Measurements from ENCODE around the gene FAIM2.
A peak's percentile ranks its signal among the peaks of the same experiment; 100 is the strongest.

FAIM2 gene

DNA sequence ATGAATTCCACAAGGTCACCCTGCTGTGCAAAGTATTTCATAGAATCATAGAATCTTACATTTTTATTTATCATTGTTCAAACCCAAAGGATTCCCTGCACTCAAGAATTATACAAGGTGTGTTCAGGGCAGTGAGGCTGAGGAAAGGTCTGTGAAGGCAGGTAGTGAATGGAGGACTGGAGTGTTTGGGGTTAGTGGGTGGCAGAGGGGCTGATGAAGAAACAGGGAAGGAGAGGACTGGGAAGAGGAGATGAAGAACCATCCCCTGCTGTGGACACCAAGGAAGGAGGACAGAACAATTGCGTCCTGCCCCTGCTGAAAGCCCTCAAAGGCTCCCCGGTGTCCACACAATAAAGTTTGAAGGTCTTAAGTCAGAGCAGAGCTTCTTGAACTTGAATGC is 50.0 kb downstream of the FAIM2 start:
- no peak for DNase-seq

- no peak for DNase-seq
Observed at GRCh38 chr12:49847161-49847560, 56.5 kb downstream of the FAIM2 start.

- no peak for DNase-seq
Observed at GRCh38 chr12:49846032-49846431, 57.7 kb downstream of the FAIM2 start.

GRCh38 chr12:49843876-49844437 is 59.7 kb downstream of the FAIM2 start:
- DNase-seq: no peak

GRCh38 chr12:49843411-49843810 is 60.3 kb downstream of the FAIM2 start:
- no peak for DNase-seq

DNA sequence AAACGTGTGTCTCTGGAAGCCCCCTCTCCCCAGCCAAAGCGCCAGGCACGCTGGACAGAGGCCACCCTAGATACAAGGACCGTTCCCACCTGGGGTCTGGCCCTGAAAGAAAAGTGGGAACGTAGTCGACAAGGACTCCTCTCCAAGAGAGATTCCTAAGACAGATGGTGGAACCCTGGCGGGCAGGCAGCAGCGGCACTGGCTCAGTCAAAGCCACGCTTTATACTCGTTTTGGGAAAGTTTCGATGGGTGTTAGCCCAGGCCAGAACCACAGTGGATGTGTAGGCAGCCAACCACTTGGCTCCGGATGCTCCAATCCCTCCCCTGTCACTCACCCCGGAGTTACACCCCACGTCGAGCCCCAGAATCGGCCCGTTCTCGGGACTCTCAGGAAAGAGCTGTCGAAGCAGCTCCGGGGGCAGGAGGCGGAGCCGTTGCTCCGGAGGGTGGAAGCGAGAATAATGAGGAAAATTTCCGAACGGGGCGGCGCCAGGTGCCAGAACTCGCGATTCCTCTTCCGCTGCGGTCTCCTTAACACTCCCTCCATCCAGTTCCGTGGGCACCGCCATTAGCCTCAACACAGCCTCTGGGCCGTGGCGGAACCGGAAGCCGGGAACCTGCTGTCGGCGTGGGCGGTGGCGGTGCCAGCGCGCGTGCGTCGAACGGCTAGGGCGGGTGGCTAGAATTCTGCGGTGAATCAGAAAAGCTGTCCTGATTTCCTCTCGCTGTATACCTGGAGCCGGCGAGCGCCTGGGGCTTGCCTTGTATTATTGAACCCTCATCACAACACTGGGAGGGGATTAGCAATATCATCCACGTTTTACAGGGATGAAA is 61.0 kb downstream of the FAIM2 start, which contains the start of gene BCDIN3D:
TSS of gene BCDIN3D (minus strand) at position 588 of the 834 bp plus-strand sequence. CDS start at position 569, 19 bp downstream.
- peak; percentile 72 for DNase-seq

DNA sequence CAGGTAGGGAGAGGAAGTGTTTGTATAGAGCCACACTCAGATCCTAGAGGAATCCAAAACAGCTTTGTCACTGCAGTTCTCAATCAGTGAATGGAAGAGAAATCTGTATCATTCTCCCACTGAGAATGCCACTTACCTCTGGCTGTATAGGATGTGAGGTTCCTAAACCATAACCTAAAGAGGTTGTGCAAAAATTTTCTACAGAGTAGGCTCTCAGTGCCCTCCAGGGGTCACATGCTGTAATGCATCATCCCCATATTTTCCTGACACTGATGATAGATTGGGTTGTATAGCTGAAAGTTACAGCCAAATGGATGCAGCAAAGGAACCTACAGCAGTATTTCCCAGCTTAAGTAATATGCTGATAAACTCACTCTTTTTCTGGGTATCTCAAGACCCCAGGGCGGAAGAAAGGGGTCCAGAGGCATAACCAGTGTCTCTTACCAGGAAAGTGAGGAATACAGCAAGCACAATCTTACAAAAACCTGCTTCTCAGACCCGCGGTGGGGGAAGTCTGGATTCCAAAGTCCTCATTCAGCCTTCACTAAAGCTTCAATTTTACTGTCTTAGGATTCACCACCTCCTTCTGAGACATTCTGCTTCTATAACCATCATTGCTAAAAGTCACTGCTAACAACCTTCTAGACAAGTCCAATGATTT is 64.6 kb downstream of the FAIM2 start:
- DNase-seq: no peak

DNA sequence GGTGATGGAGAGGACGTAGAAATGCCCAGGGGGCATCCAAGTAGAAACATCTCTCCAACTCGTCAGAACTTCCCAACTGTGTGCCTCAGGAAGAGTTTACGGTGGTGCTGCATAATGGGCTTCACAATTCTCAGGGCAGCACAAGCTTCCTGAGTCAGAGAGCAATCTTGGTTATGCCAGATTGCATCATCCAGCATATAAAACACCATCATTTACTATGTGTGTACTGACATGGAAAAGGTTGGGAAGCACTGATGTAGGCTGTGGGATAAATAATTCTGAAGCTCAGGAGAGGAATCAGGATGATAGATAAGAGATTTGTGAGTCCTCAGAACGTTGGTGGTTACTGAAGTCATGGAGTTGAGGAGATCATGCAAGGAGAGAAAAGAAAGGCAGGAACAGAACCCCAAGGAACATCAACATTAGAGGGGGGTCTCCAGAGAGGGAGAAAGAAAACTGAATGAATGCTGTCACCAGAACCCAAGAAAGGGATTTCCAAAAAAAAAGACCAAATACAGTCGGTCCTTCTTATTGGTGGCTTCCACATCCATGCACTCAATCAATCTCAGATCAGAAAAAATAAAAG is 70.8 kb downstream of the FAIM2 start:
- no peak for DNase-seq

GRCh38 chr12:49831717-49832116 is 72.0 kb downstream of the FAIM2 start:
- no peak for DNase-seq

DNA sequence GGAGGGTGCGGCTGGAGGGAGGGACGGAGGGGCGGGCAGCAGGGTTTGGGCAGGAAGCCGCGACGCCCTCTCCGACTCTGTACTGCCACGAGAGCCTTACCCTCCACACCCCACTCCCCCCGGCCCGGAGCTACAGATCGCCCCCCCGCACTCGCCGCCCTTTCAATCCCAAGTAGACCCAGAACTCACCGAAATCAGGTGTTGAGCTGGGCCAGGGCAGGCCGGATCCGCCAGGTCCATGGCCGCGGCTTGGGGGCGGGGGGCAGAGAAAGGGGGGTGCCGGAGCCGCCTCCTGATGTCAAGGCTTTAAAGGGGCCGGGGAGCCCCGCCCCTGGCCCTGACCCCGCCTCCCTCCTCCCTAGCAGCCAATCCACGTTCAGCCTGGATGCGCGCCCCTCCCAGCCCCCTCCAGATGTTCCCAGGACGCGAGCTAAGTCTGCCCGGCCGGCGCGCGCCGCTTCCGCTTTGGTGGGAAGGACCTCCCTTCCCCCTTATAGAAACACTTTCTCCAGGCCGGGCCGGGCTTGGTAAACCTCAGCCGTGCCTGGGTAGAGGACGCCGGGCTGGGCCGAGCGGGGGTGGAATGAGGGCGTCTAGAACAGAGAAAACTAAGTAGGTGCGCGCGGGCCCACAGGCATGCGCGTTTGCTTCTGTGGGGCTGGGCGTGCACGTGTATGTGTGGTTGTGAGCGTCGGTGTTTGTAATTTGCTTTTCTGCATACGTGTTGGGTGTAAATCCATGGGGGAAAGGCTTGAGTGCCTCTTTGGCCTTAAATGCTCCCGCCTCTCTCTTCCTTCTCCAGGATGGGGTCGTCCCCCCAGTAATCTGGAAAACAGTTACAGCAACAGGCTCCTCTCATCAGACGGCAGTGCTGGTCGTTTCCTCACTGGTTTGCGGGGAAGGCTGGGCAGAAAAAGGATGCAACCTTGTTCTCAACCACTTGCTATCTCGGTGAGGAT is 75.3 kb downstream of the FAIM2 start, which contains the start of gene NCKAP5L:
TSS of gene NCKAP5L (minus strand) at position 281 of the 959 bp plus-strand sequence. CDS start 24,369 bp downstream, outside the sequence.
- DNase-seq: peak; percentile 71

- no peak for DNase-seq
Observed at GRCh38 chr12:49827401-49828099, 76.2 kb downstream of the FAIM2 start.

GRCh38 chr12:49827051-49827400 is 76.7 kb downstream of the FAIM2 start:
- DNase-seq: no peak

- DNase-seq: no peak
Observed at GRCh38 chr12:49825971-49826421, 77.7 kb downstream of the FAIM2 start.

- DNase-seq: no peak
Observed at GRCh38 chr12:49825360-49825970, 78.2 kb downstream of the FAIM2 start.

DNA sequence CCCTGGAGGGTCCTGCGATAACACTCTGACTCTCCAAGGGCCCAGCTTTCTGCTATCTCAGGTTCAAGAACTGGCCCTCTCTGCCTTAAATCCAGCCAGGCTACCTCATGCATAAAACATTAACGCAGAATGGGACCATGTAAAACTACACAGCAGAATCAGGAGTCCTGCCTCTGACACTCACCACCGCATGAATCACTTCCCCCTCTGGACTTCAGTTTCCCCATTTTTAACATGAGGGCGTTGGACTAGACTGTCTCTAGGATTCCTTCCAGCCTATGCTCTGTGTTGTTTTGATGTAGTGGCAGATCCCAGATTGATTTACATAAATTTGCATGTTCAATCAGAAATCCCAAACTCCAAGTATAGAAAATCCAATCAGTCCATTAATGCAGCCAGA is 78.8 kb downstream of the FAIM2 start:
- no peak for DNase-seq

- no peak for DNase-seq
Observed at GRCh38 chr12:49824416-49824815, 79.3 kb downstream of the FAIM2 start.

DNA sequence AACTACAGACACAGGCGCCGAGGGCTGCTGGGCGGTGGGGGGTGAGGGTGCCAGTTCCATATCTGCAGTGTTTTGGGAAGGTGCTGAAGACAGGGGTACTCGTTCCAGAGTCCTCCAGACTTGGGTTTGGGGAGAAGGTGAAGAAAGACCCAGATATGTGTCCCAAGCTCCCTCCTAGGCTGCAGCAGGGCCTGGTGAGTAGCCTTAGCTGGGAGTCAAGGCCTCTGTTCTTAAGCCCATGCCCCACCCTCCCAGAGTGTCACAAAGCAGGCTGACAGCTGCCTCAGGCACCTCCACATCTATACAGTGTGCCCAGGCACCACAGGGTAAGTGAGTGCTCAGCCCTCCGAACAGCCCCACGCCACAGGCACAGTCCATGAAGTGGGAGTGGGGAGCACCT is 79.7 kb downstream of the FAIM2 start:
- no peak for DNase-seq

DNA sequence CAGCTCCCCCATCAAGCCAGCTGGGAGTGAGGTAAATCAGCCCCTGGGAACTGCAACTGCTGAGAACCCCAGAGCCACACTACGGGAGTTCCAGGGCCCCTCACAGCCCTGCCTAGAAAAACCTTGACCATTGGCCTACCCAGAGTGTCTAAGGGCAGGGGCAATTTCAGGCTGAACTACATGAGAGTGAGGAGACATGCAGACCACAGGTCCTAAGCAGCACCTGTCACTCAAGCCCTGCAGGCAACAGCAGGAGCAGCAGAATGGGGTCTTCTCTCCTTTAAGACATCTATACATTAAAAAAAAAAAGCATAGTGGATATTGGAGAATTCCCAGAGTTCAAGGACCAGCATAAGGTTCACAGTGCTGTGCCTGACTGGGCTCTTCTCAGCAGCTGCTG is 80.3 kb downstream of the FAIM2 start:
- DNase-seq: no peak

DNA sequence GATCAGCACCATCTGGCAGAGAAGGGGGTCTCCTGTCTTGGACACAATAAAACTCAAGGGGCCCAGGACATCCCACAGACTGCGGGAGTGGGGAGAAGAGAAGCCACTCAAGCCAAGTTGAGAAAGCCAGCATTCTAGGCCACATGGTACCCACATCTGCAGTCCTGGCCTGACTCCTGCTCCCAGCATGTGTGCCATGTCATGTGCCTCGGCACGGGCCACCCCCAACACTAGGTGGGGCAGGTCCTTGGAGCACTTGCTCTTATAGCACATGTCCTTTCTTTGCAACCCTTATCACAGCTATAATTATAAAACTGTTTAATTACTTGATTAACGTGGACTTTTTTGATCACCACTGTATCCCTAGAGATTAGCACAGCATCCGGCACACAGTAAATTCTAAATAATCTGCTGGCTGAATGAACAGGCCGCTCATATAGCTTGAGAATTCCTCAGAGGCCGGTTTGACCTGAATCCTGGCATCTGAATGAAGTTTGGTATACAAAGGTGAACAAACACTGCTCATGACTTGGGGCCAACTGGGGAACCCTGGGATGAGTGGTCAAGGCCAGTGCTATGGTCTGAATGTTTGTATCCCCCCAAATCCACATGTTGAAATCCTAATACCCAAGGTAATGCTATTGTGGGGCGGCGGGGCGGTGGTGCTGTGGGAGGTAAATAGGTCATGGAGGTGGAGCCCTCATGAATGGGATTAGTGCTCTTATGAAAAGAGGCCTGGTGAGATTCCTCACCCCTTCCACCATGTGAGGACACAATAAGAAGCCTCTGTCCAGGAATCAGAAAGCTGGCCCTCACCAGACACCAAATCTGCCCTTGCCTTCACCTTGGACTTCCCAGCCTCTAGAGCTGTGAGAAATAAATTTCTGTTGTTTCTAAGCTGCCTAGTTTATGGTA is 82.1 kb downstream of the FAIM2 start:
- DNase-seq: no peak

- DNase-seq: no peak
Observed at GRCh38 chr12:49819786-49820185, 83.9 kb downstream of the FAIM2 start.

Measured in SHP77 treated with DMSO at 0.1 percent for 48 hours (cell line).